ENCODE measurements around the gene HPSE2.

Gene HPSE2

DNA sequence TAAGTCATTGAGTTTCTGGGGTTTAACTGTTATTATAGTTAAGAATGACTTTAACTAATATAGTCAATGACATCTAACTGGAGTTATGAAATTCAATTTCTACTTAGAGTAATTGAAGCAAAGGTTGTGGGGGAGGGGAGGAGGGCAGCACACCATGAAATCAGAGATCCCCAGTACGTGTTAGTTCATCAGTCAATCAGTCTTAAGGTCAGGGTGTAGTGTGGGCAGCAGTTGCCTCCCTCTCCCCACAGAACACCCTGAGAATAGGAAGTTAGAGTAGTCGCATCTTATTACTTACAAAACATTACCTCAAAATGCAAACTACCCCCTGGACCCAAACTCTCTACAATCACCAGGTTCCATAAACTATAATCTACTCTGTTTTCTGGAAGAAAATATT, 781.9 kb downstream of the HPSE2 start:
- no peak for DNase-seq

DNA sequence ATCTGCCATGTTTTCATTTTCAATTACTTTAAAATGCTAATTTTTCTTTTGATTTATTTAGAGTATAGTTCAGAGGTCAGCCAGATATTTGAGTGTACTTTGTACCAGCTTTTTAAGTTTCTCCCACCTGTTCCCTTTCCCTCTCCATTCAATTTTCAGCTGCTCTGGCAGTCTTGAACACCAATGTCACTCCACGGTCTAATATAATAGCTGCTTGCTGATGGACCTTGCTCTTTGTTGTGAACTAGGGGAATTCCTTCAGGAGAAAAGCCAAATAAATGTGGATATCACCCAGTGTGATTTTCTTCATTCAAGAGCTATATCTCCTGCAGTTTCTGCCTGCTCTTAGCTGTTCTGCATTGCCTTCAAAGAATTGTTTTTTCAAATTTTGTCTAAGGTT, 785.0 kb downstream of the HPSE2 start:
- no peak for DNase-seq

DNA sequence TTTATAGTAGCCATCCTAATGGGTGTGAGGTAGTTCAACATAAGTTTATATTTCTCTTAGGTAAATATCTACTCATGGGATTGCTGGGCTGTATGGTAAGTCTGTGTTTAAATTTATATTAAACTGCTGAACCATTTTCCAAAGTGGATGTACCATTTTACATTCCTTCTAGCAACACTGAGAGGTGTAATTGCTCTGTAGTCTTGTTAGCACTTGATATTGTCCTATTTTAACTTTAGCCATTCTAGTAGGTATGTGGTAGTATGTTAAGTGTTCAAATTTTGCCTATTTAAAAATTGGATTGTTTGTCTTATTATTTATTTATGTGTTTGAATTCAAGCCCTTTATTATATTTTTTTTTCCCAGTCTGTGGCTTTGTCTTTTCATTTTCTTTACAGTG, 786.4 kb downstream of the HPSE2 start:
- no peak for DNase-seq

DNA sequence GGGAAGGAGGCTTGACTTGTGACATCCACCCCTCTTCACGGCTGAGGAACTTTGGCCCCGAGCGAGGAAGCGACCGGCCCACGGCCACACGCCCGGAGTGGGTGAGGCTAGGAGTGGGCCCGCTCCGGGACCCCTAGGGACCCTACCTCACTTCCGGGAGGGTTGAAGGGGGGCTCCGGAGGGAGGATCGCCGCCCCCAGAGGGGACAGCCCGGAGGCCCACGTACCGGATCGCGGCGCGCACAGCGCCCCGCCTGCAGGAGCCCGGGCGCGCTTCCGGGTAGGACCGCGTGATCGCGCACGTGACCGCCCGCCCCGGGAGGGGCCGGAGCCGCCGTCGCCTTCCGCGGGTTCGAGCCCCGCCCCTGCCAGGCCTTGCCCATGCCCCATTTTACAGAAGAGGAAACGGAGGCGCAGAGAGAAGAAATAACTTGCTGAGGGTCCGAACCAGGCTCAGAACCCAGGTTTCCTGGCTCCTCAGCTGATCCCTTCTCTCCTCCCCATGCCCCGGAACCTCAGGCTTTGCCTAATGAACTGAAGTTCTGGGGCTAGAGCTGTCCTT, 788.9 kb downstream of the HPSE2 start, which contains the start of gene HPS1:
TSS of gene HPS1 (minus strand) at position 275 of the 561 bp plus-strand sequence. CDS start 3,695 bp downstream, outside the sequence.
- peak; percentile 50 for DNase-seq

DNA sequence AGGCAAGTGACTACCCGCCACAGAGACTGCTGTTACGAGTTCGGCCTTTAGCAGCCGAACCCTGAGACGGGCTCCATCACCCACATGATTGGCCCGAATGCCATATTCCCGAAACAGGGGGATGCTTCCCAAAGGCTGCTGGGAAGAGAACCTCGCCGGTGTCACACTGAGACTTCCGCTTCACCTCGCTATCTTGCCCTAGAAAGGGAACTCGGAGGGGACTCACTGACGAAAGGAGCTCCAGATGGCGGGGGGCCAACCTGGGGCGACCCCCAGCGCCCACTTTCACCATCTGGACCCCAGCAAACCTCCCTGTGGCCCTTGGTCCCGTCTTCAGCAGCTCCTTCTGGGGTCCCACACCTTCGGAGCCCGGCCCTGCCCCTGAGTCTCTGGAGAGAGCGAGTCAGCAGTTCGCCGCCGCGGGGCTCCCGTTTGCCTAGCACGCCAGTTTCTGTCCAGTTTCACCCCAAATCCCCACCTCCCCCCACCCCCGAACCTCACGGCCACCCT, 789.4 kb downstream of the HPSE2 start:
- DNase-seq = no peak

DNA sequence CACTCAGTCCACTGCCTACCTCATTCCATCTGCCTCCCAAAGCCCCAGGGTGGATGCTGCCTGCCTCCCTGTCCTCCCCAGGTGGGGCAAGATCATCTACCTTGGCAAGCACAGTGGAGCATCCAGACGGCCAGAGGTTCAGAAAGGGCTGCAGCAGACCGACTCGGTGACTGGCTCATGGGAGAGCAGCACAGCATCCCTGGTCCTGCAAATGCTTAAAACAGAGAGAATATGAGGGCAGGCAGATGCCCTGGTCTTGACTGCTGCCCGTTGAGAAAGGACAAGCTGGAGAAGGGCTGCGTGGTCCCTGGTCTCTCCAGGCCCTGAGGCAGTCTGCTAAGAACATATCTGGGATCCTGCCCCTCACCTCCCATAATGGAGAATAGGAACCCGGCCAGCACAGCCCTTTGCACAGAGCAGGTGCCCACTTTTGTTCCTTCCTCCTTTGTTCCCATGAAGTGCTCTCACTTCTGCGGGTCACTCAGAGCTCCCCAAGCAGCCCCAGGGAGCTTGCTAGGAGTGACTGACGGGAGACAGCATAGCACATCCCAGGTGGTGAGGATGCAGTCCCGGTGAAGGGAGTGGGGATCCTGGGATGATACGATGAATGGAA, 790.3 kb downstream of the HPSE2 start:
- no peak for DNase-seq

DNA sequence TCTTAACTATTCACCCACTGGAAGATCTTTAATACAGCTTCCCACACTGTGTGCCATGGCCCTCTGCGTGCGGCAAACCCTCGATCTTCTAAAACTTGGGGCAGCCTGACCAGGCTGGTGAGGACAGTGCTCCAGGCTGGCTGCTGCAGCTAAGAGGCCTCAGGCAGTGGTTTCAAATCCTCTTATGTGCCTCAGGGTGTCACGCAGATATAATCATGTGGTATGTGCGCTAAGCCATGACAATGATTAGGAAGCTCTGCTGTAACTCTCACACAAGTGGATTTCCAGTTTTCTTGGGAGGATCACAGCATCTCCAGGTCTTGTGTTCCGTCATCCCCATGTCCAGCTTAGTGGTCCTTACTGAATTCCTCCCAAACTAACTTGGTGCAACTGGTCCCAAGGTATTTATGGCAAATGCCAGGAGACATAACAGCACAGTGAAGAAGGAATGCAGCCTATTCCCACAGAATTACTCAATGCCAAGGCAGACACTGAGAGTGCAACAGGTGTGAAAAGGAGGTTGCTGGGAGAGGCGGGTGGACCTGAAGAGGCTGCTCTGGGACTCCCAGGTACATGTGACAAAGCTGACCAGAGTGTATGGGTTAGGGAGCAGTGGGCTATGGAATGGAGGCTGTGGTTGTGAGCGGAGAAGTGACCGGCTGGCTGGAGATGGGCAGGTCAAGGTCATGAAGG, 791.2 kb downstream of the HPSE2 start:
- no peak for DNase-seq

DNA sequence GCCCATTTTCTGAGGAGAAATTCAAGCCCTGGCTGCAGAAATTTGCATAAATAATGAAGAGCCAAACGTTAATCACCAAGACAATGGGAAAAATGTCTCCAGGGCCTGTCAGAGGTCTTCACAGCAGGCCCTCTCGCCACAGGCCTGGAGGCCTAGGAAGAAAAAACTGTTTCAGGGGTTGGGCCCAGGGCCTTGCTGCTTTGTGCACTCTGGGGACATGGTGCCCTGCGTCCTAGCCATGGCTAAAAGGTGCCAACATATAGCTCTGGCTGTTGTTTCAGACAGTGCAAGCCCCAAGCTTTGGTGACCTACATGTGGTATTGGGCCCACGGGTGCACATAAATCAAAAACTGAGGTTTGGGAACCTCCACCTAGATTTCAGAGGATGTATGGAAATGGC, 796.9 kb downstream of the HPSE2 start:
- DNase-seq = no peak

DNA sequence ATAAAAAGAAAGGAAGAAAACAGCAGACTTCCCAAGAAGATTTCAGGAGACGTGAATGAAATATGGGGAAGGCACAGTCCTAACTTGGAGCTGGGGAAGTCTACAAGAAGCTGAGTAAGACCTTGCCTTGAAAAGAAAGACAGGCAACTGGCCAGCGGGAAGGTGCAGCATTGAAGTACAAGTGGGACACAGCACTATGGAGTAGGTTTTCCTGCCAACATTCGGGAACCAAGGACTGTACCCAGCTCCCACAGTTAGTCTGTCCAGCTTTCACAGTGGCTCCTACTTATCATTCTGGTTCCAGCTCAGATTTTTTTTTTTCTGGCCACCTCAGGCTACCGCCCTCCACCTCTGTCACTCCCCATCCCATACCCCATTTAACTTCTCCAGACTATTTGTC, 798.9 kb downstream of the HPSE2 start:
- no peak for DNase-seq

DNA sequence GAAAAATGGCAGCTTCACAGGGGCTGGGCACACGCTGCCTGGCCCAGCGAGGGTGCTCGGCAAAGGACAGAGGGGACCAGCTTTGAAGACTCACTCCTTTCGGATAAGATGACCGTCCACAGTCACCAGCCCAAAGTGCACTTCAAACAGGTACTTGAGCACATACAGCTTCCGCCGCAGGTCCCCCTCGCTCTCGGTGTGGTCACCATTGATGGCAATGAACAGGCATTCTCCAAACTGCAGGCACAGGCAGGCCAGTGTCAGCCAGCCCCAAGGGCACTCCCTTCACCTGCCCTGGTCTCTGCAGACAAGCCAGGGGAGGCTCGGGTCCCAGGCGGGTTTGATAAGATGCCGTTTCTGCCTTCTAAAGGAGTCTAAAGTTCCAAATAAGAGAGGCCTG, 800.5 kb downstream of the HPSE2 start:
- DNase-seq = no peak

DNA sequence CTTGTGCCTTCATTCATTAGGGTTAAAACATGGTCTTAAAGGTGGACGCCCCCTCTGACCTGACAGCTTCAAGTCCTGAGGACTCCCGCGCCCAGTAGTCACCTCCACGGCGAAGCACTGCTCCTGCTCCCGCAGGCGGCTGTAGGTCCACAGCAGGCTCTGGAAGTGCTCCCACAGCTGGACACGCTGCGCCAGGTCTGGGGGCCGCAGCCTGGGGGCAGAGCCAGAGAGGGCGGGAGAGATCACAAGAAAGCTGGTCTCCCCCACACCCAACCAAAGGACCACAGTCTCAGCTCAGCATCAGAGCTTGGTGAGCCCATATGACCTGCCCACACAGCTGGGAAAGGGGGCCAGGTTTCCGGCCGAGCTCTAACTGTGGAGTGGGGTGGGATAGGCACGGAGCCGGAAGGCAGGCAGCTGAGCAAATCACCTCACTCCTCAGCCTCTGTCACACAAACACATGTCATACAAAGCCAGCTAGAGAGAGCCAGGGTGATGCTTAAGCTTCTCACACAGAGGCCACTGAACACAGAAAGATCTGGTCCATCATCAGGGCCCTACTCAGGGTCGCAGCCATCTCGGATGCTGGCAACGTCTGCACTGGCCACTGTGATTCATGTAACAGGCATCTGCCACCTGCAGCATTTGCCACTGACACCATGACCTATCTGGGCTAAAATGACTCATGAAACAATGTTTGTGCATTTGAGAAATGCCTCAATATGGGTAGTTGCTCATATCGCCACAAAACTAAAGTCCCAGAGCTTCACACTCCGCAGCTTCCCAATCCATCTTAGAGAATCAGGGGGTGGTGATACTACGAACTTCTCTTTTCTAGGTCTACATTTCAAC, 801.5 kb downstream of the HPSE2 start:
- DNase-seq = no peak

DNA sequence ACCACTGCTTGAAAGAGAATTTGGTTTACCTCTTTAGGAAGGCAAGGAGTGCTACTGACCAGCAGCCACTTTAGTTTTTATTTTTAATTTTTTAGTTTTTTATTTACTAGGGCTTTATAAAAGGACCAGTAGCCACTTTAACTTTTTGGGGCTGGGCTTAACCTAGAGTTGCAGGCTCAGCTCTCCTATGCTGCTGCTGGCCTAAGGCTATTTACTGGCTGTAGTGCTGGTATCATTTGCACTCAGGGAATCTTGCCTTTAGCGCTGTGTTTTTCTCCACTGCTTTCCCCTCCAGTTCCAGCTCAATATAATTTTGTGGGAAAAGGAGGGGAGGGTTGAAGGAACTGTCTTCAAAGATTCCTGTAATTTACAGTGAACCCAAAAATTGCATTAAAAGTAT, 802.3 kb downstream of the HPSE2 start:
- DNase-seq = no peak

DNA sequence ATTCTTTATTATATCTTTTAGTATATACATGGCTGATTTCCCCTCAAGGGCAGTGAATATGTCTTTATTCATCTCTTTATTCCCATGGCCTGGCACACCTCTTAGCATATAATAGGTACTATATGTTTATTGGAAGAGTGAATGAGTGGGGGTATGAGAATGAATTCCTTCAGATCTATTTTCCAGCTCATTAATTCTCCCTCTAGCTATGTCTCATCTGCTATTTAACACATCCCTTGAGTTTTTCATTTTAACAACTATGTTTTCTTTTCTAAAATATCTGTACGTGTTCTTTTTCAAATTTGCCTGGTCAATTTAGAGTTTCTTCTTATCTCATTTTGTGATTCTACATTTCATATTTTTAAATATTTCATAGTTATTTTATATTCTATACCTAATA, 803.3 kb downstream of the HPSE2 start:
- no peak for DNase-seq

DNA sequence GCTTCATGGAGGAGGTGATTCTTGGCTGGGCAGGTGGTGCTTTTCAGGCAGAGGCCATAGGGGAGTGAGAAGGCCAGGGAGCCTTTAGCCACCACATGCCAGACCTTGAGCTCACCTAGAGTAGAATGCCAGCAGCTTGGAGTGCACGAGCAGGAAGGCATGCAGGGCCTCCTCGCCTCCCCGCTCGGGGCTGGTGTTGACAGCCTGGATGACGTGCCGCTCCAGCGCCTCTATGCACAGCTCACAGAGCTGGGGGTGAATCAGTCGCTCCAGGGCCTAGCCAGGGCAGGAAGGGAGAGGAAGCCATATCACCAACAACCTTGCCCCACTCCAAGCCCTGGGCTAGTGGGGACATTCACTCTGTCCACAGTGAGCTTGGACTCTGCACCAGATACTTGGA, 804.6 kb downstream of the HPSE2 start:
- no peak for DNase-seq

DNA sequence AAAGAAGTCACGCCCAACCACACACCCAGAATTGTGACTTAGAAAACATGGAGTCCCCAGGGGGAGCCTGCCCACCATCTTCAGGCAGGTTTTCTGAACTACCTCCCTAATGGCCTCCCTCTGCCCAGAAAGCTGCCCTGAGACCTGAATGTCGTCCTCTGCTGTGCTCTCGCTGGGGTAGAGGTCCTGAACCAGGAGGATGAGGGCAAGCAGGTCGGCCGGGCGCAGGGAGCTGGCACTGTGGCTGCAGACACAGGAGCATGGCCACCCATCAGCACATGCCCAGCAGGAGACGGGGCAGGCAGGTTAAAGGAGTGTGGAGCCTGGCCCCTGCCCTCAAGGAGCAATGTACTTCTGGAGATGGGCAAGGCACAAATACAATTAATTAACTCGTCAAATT, 805.2 kb downstream of the HPSE2 start:
- no peak for DNase-seq

DNA sequence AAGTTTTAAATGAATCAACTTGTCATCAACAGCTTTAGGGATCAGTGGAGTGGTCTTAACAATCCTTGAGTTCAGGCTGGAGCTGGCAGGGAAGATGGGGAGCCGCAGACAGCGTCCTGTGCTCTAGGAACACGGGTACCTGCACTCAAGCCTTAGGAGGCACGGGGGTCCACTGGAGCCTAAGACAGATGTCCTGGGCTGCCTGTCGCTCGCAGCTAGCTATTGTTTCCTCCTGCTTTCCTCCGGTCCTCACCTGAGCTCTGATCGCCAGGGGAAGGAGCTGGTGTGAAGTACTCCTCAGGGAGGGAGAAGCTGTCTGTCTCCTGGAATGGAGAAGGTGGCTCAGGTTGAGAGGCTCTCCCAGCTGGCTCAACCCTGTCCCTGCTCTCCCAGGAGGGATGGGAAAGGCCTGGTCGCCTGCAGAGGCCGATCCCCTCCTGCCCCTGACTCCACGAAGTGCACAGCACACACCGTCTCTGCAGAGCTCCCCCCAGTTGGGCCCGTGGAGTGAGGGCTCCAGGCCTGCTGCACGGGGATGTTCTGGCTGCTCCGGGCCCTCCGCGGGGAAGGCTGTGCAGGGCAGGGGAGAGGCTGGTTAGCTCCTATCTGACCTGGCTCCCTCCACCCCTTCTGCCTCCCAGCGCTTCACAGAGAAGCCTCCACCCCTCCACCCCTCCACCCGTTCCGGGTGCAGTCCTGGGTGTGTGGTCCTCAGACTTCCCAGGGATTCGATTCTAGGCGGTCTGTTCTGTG, 806.2 kb downstream of the HPSE2 start:
- DNase-seq = no peak

DNA sequence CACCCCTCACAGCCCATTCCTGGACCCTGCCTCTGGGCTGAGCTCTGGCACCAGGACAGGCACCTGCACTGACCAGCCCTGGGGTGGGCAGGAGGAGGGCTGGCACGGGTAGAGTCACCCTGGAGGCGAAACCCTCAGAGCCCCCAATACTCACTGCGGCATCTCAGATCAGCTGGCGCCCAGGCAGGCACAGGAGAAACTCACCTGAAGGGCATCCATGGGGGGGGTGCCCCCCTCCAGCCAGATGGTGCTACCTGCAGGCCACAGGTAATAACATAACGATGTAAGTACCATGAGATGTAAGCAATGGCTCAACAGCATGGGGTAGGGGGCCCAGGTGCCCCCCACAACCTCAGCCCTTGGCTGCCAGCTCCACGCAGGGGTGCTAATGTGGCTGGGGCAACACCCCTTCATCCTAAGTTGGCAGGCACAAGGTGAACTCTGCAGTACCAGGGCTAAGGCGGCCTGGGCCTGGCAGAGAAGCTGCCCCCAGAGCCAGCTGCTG, 808.6 kb downstream of the HPSE2 start:
- DNase-seq = no peak

DNA sequence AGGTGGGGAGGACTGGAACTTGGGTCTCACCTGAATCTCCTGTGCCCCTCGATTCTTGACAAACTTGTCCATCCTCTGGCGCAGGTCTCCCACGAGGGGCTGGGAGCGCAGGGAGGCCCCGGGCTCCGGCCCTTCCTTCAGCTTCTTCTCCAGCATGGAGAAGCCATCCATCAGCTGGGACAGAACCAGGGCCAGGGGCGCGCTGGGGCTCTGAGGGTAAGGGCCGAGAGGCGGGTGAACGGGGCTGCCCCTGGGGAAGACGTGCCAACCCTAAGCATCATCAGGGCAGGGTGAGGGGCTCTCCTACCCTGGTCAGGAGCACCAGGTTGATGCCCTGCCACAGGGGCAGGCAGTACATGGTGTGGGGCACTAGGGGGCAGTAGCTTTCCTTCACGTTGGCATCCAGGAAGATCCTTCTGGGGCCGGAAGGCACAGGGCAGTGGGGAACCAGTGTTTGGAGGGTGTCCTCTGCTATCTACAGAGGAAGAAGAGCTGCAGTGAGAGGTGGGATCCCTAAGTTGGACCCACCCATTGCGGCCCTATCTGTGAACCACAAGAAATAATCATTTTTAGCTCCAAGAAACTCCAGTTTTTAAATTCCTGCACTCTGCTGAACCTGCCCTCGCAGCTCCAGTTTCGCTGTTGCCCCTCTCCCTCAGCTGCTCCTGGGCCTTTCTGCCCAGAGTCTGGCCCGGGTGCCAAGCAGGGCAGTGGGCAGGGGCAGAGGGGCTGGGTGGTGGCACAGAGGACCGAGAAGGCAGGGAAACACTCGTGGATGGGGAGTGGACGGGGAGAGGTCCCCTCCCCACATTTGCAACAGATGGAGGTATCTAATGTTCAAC, 809.9 kb downstream of the HPSE2 start:
- no peak for DNase-seq

DNA sequence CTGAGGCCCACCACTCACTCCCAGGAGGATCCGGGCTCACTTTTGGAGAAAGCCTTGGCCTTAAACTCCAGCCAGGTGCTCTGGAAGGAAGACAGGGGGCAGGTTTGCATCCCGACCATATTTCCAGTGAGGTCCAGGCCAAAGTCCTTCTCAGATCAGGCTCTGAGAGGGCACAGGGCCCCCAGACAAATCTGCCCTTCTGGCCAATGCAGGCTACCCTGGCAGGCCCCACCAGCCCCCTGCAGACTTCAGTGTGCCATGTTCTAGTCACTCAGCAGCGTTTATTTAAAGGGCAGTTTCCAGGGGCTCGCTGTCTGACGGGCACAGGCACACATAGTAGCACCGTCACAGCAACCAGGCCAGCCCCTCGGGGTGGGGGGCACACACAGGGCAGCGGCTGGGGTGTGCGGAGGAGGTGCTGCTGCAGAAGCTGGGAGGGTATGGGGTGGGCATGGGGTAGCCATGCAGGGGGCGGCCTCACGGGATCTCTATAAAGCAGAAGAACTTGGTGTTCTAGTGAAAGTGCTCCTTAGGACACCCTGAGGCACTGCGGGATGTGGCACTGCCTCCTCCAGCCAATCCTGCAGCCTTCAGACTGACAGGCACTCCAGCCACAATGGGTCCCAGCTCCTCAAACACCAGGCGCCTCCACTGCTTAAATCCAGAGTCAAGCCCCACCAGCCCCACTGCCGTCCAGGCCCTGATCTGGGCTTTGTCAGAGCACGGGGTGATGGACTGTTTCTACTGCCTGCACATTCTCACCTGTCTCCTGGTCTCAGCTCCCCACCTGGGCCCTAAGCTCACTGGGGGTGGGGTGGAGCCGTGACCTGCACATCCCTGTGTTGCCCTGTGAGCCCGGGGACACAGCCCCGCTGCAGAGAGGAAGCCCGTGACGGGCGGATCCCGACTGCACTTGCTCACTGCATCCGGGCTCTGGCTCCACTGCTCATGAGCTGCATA, 811.1 kb downstream of the HPSE2 start:
- no peak for DNase-seq

DNA sequence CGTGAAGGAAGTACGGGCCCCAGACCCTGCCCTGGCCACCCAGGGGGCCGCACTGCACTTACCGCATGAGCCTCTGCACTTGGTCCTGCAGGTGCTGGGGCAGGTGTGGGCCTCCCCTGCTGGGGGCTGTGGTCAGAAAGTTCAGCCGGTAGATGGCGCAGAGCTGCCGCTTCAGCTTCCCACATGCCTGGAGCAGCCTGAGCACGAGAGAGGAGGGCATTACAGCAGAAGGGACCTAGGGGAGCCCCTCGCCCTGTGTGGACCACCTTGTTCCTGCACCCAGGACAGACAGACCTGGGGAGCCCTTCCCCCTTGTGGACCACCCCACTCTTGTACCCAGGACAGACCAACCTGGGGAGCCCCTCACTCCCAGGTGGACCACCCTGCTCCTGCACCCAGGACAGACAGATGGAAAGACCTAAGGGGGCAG, 811.9 kb downstream of the HPSE2 start:
- no peak for DNase-seq

Measured in KG1 (cell line).